SIG-M5 treated with dmso at 0.1 percent for 504 hours (cell line): Measurements from ENCODE around the gene ZNF653.

Experiments
- DNase-seq: peaks from one replicate; lab custom pipeline; 2025; ENCODE audit not compliant: unreplicated experiment; lab: John Stamatoyannopoulos, UW

ZNF653 gene, protein sequence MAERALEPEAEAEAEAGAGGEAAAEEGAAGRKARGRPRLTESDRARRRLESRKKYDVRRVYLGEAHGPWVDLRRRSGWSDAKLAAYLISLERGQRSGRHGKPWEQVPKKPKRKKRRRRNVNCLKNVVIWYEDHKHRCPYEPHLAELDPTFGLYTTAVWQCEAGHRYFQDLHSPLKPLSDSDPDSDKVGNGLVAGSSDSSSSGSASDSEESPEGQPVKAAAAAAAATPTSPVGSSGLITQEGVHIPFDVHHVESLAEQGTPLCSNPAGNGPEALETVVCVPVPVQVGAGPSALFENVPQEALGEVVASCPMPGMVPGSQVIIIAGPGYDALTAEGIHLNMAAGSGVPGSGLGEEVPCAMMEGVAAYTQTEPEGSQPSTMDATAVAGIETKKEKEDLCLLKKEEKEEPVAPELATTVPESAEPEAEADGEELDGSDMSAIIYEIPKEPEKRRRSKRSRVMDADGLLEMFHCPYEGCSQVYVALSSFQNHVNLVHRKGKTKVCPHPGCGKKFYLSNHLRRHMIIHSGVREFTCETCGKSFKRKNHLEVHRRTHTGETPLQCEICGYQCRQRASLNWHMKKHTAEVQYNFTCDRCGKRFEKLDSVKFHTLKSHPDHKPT

DNA sequence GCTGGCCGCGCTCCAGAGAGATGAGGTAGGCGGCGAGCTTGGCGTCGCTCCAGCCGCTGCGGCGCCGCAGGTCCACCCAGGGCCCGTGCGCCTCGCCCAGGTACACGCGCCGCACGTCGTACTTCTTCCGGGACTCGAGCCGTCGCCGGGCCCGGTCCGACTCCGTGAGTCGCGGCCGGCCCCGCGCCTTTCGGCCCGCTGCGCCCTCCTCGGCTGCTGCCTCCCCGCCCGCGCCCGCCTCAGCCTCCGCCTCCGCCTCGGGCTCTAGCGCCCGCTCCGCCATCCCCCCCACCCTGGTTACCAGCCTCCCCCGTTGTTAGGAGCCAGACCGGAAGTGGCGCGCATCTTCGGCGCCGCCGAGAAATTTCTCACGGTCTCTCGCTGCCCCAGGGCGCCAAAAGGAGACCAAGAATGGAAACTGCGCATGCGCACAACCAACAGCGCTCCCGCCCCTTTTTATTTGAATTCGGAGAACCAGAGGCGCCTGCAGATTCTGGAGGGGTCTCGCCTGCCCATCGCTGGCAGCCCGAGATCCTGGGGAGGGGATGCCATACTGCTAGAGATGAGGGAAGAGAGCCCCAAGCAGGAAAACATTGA, at the start of gene ZNF653:
Gene ZNF653, minus strand, starts transcription at position 336 of the 597 bp plus-strand sequence. Its CDS starts 53 bp downstream, at position 283.
- peak; percentile 91 for DNase-seq

DNA sequence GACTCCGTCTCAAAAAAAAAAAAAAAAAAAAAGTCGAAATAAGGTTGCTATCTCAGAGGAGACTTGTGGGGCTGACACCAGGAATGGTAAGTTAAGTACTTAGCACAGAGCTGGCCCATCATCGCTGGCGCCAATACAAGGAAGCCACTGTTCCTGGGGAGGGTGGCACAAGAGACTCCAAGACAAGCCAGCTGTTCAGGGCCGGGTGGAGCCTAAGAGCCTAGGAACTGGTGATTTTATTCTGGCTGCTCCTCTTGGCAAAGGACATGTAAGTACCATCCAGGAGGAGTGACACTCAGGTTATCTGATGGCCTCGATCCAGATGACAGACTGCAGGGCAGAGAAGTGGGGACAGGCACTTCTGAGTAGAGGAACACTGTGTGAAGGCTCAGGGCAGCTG, 49.6 kb upstream of the ZNF653 start:
- DNase-seq = no peak

DNA sequence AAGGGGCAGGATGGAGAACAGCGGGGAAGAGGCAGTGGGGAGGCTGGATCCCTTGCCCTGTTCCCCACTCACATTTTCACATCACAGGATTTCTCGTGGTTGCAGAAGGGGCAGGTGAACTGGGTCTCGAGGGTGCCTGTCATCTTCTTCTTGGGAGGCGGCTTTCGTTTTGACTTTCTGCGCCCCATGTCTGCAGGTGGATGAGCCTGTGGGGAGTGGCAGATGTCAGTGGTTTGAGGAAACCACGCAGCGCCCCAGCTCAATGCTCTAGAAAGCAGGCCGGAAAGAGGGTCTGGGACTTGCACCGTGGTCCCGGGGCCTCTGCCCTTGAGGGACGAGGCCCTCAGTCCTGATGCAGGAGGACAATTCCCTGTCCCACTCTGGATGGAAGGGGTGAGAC, 48.5 kb upstream of the ZNF653 start:
- no peak for DNase-seq

GRCh38 chr19:11552666-11553372, 47.2 kb upstream of the ZNF653 start:
- DNase-seq = no peak

- no peak for DNase-seq
Observed at GRCh38 chr19:11551603-11552235, 46.1 kb upstream of the ZNF653 start.

GRCh38 chr19:11550265-11550664, 44.6 kb upstream of the ZNF653 start:
- DNase-seq = no peak

DNA sequence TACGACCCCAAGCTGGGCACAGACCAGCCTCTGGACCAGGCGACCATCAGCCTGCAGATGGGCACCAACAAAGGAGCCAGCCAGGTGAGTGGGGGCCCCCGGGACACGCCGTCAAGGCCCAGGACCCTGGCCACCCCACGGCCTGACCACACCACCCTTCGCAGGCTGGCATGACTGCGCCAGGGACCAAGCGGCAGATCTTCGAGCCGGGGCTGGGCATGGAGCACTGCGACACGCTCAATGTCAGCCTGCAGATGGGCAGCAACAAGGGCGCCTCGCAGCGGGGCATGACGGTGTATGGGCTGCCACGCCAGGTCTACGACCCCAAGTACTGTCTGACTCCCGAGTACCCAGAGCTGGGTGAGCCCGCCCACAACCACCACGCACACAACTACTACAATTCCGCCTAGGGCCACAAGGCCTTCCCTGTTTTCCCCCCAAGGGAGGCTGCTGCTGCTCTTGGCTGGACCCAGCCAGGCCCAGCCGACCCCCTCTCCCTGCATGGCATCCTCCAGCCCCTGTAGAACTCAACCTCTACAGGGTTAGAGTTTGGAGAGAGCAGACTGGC, 43.8 kb upstream of the ZNF653 start:
- no peak for DNase-seq

GRCh38 chr19:11547929-11548700, 42.5 kb upstream of the ZNF653 start:
- DNase-seq = no peak

GRCh38 chr19:11541238-11541637, 35.6 kb upstream of the ZNF653 start:
- DNase-seq = no peak

DNA sequence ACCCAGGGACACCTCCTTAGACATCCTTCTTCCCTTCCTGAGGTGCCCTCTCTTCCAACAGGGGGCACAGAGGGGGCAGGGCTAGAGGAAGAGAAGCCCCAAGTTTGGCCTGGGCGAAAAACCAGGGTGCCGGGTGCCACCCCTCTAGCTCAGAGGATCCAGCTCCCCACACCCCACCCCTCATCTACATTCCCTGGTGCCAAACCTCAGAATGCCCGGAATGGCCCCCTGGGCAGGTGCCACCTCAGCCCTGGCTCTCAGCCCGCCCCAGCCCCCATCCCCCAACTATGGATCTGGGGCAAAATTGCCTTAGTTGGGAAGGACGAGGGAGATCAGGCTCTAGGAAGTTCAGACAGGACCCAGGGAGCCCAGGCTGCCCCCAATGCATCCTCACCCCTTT, 35.0 kb upstream of the ZNF653 start:
- no peak for DNase-seq

- DNase-seq = no peak
Observed at GRCh38 chr19:11539495-11540365, 34.1 kb upstream of the ZNF653 start.

GRCh38 chr19:11538232-11539036, 32.8 kb upstream of the ZNF653 start, which contains the start of gene CNN1:
Gene CNN1, plus strand, starts transcription at chr19:11538851. Its CDS starts 77 bp downstream, at chr19:11538928.
- DNase-seq = no peak

DNA sequence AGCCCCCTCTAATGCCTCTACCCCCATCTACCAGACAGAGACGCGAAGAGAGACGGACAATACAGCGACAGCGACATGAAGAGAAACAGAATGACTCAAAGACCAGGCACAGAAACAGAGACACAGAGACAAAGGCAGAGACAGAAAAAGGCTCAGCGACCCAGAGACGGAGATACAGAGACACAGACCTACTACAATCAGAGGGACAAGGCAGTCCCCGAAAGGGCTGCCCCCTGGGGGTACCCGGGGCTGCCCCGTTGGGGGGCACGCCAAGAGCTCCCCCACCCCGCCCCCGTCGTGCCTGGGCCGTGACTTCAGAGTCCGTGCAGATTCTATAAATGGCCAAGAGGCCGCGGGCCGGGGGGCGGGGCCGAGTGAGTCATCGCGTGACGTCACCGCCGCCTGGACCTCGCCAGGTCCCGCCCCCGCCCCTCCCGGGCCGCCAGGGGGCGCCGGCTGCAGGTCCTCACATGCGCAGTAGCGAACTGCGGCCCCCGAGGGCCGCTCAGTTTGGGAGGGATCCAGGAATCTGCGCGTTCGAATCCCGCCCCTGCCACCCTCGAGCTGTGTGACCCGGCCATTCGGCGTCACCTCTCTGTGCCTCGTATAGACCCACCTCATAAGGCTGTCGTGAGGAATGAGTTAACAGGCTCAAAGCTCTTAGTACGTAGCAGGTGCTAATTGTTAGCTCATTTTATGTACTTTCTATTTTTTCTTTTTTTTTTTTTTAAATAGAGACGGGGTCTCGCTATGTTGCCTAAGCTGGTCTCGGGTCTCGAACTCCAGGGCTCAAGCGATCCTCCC, 30.4 kb upstream of the ZNF653 start:
- DNase-seq = peak; percentile 50

DNA sequence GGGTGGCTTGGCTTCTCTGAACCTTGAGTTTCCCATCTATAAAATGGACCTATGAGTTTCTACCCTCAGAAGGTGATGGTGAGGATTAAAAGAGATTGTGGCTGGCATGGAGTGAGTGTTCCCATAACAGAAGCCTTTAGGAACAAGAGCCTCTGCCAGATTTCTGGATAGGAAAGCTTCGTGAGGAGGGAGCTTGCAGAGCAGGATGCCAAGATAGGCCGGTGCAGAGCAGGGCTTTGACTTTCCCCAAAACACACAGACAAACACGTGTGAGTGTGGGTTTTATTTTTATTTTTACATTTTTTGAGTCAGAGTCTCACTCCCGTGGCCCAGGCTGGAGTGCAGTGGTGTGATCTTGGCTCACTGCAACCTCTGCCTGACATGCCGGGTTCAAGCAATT, 29.3 kb upstream of the ZNF653 start:
- no peak for DNase-seq

DNA sequence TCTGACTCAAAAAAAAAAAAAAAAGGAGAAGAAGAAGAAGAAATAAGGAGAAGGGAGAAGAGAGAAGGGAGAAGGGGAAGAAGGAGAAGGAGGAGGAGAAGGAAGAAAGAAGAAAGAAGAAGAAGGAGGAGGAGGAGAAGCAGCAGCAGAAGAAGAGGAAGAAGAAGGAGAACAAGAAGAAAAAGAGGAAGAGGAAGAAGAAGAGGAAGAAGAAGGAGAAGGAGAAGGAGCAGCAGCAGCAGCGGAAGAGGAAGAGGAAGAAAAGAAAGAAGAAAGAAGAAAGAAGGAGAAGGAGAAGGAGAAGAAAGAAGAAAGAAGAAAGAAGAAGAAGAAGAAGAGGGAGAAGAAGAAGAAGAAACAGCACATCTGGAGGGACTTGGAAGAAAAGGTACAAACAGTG, 28.9 kb upstream of the ZNF653 start:
- DNase-seq = peak; percentile 26

GRCh38 chr19:11530432-11530831, 24.8 kb upstream of the ZNF653 start:
- peak; percentile 63 for DNase-seq
